ENCODE data around the gene PCDHGB2. TPM values are rescaled to one million over a fixed set of nuclear protein-coding genes. Genes with fewer than 3 reads are reported as not detected.
"Not testable (repeated sequence)": the region's sequence is repeated elsewhere in the genome, so short reads cannot be mapped to it uniquely, and the experiment has no call there.

Gene PCDHGB2
- polyA plus RNA-seq, 1 donor from 2014 or later: 0.43 TPM

DNA sequence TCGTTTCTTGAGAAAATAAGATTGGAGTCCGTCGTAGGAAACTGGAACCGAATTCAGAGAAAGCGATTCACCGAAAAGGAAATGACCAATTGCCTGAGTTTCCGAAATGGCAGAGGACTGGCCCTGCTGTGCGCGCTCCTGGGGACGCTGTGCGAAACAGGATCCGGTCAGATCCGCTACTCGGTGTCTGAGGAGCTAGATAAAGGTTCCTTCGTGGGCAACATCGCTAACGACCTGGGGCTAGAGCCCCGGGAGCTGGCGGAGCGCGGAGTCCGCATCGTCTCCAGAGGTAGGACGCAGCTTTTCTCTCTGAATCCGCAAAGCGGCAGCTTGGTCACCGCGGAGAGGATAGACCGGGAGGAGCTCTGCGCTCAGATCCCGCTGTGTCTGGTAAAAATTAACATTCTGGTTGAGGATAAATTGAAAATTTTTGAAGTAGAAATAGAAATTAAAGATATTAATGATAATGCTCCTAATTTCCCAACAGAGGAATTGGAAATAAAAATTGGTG, 15.8 kb upstream of the PCDHGB2 start:
- Histone ChIP-seq H3K4me2 (ENCODE audit: low read length) (no peak overlapping the region), H3K9ac (ENCODE audit: low read length) (no peak overlapping the region), H2AFZ (ENCODE audit: low read depth, low read length) (no peak overlapping the region), H3K27ac (ENCODE audit: low read length) (no peak overlapping the region), H3F3A (ENCODE audit: insufficient read depth, low read length, poor library complexity, severe bottlenecking) (no peaks in the 10 kb centered on the region), H3K36me3 (ENCODE audit: insufficient read depth, low read length) (no peaks in the 10 kb centered on the region), H3K4me3 (ENCODE audit: low read length) (no peak overlapping the region), H3K79me2 (replicated peaks; ENCODE audit: insufficient read depth, low read length) (no peaks in the 10 kb centered on the region), H3K9me3 (ENCODE audit: low read length) (peaks cover 10% of the 10 kb centered on the region), H3K27me3 (ENCODE audit: insufficient read depth, low read depth, low read length) (no peaks in the 10 kb centered on the region), H4K20me1 (ENCODE audit: insufficient read depth) (no peaks in the 10 kb centered on the region), H3K9me2 (ENCODE audit: insufficient read depth, low read length) (no peaks in the 10 kb centered on the region)
- TF ChIP-seq SMC3 (conservative IDR thresholded peaks at IDR 0.05; ENCODE audit: poor library complexity): no peak
- no peak for TF ChIP-seq POLR2AphosphoS5 (IDR thresholded peaks at IDR 0.05)
- TF ChIP-seq RAD21 (conservative IDR thresholded peaks at IDR 0.05): no peak
- TF ChIP-seq, protein P1, sequence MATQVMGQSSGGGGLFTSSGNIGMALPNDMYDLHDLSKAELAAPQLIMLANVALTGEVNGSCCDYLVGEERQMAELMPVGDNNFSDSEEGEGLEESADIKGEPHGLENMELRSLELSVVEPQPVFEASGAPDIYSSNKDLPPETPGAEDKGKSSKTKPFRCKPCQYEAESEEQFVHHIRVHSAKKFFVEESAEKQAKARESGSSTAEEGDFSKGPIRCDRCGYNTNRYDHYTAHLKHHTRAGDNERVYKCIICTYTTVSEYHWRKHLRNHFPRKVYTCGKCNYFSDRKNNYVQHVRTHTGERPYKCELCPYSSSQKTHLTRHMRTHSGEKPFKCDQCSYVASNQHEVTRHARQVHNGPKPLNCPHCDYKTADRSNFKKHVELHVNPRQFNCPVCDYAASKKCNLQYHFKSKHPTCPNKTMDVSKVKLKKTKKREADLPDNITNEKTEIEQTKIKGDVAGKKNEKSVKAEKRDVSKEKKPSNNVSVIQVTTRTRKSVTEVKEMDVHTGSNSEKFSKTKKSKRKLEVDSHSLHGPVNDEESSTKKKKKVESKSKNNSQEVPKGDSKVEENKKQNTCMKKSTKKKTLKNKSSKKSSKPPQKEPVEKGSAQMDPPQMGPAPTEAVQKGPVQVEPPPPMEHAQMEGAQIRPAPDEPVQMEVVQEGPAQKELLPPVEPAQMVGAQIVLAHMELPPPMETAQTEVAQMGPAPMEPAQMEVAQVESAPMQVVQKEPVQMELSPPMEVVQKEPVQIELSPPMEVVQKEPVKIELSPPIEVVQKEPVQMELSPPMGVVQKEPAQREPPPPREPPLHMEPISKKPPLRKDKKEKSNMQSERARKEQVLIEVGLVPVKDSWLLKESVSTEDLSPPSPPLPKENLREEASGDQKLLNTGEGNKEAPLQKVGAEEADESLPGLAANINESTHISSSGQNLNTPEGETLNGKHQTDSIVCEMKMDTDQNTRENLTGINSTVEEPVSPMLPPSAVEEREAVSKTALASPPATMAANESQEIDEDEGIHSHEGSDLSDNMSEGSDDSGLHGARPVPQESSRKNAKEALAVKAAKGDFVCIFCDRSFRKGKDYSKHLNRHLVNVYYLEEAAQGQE (IDR thresholded peaks at IDR 0.05; ENCODE audit: borderline replicate concordance): no peak
- TF ChIP-seq, protein P2, sequence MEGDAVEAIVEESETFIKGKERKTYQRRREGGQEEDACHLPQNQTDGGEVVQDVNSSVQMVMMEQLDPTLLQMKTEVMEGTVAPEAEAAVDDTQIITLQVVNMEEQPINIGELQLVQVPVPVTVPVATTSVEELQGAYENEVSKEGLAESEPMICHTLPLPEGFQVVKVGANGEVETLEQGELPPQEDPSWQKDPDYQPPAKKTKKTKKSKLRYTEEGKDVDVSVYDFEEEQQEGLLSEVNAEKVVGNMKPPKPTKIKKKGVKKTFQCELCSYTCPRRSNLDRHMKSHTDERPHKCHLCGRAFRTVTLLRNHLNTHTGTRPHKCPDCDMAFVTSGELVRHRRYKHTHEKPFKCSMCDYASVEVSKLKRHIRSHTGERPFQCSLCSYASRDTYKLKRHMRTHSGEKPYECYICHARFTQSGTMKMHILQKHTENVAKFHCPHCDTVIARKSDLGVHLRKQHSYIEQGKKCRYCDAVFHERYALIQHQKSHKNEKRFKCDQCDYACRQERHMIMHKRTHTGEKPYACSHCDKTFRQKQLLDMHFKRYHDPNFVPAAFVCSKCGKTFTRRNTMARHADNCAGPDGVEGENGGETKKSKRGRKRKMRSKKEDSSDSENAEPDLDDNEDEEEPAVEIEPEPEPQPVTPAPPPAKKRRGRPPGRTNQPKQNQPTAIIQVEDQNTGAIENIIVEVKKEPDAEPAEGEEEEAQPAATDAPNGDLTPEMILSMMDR (IDR thresholded peaks at IDR 0.05; ENCODE audit: poor library complexity, severe bottlenecking): no peak
- no peak for TF ChIP-seq TAF1 (IDR thresholded peaks at IDR 0.05; ENCODE audit: low read depth)
- no peak for TF ChIP-seq MXI1 (conservative IDR thresholded peaks at IDR 0.05; ENCODE audit: poor library complexity, severe bottlenecking)

DNA sequence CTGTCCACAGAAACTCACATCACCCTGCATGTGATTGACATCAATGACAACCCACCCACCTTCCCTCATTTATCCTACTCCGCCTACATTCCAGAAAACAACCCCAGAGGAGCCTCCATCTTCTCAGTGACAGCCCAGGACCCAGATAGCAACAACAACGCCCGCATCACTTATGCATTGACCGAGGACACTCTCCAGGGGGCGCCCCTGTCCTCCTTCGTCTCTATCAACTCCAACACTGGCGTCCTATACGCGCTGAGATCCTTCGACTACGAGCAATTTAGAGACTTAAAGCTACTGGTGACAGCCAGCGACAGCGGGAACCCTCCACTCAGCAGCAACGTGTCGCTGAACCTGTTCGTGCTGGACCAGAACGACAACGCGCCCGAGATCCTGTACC, 14.5 kb upstream of the PCDHGB2 start:
- no peak overlapping the region for H3K9ac ChIP-seq (ENCODE audit: low read length)
- peaks cover 10% of the 10 kb centered on the region for H3K9me3 ChIP-seq (ENCODE audit: low read length)
- no peak overlapping the region for H3K4me3 ChIP-seq (ENCODE audit: low read length)
- no peak overlapping the region for H2AFZ ChIP-seq (ENCODE audit: low read depth, low read length)
- TF ChIP-seq EP300 (conservative IDR thresholded peaks at IDR 0.05; ENCODE audit: poor library complexity, severe bottlenecking): no peak
- TF ChIP-seq SMC3 (conservative IDR thresholded peaks at IDR 0.05; ENCODE audit: poor library complexity): no peak
- TF ChIP-seq POLR2AphosphoS5 (IDR thresholded peaks at IDR 0.05): no peak
- no peak for TF ChIP-seq RAD21 (conservative IDR thresholded peaks at IDR 0.05)
- TF ChIP-seq, protein P1 (IDR thresholded peaks at IDR 0.05; ENCODE audit: borderline replicate concordance): no peak
- no peak for TF ChIP-seq EZH2 (IDR thresholded peaks at IDR 0.05; ENCODE audit: borderline replicate concordance, insufficient read depth, low read length, poor library complexity, severe bottlenecking)
- no peak for TF ChIP-seq MXI1 (conservative IDR thresholded peaks at IDR 0.05; ENCODE audit: poor library complexity, severe bottlenecking)
- TF ChIP-seq, protein P2 (IDR thresholded peaks at IDR 0.05; ENCODE audit: poor library complexity, severe bottlenecking): no peak
- TF ChIP-seq TAF1 (IDR thresholded peaks at IDR 0.05; ENCODE audit: low read depth): no peak
- no peaks in the 10 kb centered on the region for H3K79me2 ChIP-seq (replicated peaks; ENCODE audit: insufficient read depth, low read length)
- no peak overlapping the region for H3K27ac ChIP-seq (ENCODE audit: low read length)
- H3K27me3 ChIP-seq (ENCODE audit: insufficient read depth, low read depth, low read length): no peaks in the 10 kb centered on the region
- no peaks in the 10 kb centered on the region for H3K36me3 ChIP-seq (ENCODE audit: insufficient read depth, low read length)
- no peaks in the 10 kb centered on the region for H4K20me1 ChIP-seq (ENCODE audit: insufficient read depth)
- H3K9me2 ChIP-seq (ENCODE audit: insufficient read depth, low read length): no peaks in the 10 kb centered on the region
- no peaks in the 10 kb centered on the region for H3F3A ChIP-seq (ENCODE audit: insufficient read depth, low read length, poor library complexity, severe bottlenecking)
- H3K4me2 ChIP-seq (ENCODE audit: low read length): no peak overlapping the region

DNA sequence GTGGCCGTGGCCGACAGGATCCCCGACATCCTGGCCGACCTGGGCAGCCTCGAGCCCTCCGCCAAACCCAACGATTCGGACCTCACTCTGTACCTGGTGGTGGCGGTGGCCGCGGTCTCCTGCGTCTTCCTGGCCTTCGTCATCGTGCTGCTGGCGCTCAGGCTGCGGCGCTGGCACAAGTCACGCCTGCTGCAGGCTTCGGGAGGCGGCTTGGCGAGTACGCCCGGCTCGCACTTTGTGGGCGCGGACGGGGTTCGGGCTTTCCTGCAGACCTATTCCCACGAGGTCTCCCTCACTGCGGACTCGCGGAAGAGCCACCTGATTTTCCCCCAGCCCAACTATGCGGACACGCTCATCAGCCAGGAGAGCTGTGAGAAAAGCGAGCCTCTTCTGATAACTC, 13.8 kb upstream of the PCDHGB2 start:
- not testable (repeated sequence) for H3K36me3 ChIP-seq (ENCODE audit: insufficient read depth, low read length); H3K4me3 ChIP-seq (ENCODE audit: low read length); H3F3A ChIP-seq (ENCODE audit: insufficient read depth, low read length, poor library complexity, severe bottlenecking); H3K27ac ChIP-seq (ENCODE audit: low read length); H3K9me2 ChIP-seq (ENCODE audit: insufficient read depth, low read length); H3K4me2 ChIP-seq (ENCODE audit: low read length); H3K79me2 ChIP-seq (replicated peaks; ENCODE audit: insufficient read depth, low read length); H3K9ac ChIP-seq (ENCODE audit: low read length); H4K20me1 ChIP-seq (ENCODE audit: insufficient read depth); H3K27me3 ChIP-seq (ENCODE audit: insufficient read depth, low read depth, low read length); H2AFZ ChIP-seq (ENCODE audit: low read depth, low read length)
- peaks cover 15% of the 10 kb centered on the region for H3K9me3 ChIP-seq (ENCODE audit: low read length)
